GM23248 (cell line): ENCODE results near the gene FSIP1.

Experiments
- EZH2 ChIP-seq: fragments of 200-600 bp; sonication (generic); IDR thresholded peaks from 2 replicates; pipeline ENCODE4 v1.6.1; 2018; ENCODE audit warnings: antibody characterized with exemption, mild to moderate bottlenecking; ENCODE audit not compliant: insufficient read depth, poor library complexity, severe bottlenecking
- EZH2phosphoT487 ChIP-seq: fragments of 200-600 bp; sonication (generic); IDR thresholded peaks from 2 replicates; pipeline ENCODE4 v1.6.1; 2018; ENCODE audit warnings: antibody characterized with exemption, moderate library complexity, mild to moderate bottlenecking, low read depth; ENCODE audit not compliant: insufficient read depth

- TF ChIP-seq EZH2 (no peak), EZH2phosphoT487 (no peak)
Observed at GRCh38 chr15:39741258-39741657, 41.4 kb downstream of the FSIP1 start.
